HG03060 (cell line): ENCODE results near the gene GUCA2B.

Experiments
- ATAC-seq: cut with Tn5 transposase; IDR thresholded peaks from one replicate; pipeline ENCODE4 v1.9.1; 2021; ENCODE audit warnings: low read depth, moderate number of reproducible peaks; ENCODE audit not compliant: unreplicated experiment

GUCA2B gene

DNA sequence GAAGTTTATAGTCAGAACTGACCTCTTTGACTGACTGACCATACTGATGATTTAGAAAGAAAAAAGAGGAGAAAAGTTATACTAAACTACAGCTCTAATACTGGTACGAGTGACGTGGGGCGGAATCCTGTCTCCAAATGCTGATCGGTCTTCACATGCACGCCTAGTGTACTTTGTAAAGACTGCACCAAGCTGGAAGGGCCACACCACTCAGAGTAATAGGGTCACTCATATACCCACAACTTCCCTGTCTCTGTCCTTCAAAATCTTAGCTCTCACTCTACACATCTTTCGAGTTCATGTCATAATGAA, 30.7 kb downstream of the GUCA2B start:
- ATAC-seq, result no peak

DNA sequence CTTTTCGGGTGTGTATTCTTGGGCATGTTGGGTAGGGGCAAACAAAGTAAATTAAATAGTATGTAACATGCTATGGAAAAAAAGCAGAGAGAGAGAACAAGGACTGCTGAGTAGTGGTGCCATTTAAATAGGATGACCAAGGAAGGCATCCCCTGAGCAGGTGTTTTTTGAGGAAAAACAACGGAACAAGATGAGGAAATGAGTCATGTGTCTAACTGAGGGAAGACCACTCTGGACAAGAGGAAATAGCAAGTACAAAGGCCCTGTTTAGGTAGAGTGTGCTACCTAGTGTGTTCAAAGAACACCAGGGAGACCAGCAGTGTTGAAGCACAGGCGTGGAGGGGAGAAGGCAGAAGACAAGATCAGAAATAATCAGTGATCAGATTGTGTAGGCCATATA, 31.4 kb downstream of the GUCA2B start:
- ATAC-seq, result no peak

DNA sequence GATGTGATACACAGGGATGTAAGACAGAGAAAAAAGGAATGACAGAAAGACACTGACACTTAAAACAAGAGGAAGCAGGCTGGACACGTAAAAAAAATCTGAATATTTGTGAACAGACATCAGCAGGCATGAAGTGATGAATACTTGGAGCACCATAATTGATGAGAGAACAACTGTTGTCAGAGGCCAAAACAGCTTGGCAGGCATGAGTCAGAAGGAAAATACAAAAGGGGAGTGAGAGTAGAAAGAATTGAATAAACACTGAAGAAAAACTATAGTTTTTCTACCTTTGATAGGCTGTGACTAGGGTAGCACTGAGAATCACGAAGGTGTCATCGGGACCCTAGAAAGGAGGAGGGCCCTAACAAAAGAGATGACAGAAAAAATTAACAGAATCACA, 32.9 kb downstream of the GUCA2B start:
- no peak for ATAC-seq

GRCh38 chr1:42189931-42190853, 37.0 kb downstream of the GUCA2B start:
- ATAC-seq, result no peak

DNA sequence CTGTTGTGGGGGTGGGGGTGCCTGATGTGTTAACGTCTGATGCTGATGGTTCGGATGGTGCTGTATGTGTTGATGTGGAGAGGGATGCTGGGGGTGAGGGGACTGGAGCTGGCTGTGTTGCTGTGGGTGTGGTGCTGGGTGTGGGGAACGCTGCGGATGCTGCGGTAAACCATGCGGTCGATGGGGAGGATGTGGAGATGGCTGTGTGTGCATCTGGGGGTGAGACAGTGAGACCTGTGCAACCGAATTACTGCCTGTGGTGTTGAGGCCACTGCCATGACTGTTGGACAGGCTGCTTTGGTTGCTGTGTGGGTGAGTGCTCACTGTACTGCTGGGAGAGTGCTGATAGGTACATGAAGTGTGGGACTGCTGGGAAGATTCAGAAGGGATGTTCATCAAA, 38.1 kb downstream of the GUCA2B start:
- ATAC-seq, result no peak

- ATAC-seq, result no peak
Observed at GRCh38 chr1:42192106-42192505, 38.9 kb downstream of the GUCA2B start.

DNA sequence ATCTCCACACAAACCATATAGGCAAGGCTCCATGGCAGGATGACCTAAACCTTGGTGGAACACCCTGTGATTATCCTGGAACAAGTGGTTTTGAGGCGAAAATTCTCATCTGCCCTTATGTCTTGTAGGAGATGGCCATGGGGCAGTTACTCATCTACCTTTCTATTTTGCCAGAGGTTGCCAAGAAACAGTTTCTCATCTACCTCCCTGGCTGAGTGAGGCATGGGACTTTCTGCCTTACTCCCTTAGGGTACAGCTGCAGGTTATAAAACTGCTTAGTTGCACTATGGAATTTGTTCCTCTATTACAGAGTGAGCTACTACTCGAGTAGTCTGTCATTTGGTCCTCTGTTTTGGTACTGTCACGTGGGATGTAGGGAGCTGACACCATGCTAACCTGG, 42.6 kb downstream of the GUCA2B start:
- no peak for ATAC-seq

DNA sequence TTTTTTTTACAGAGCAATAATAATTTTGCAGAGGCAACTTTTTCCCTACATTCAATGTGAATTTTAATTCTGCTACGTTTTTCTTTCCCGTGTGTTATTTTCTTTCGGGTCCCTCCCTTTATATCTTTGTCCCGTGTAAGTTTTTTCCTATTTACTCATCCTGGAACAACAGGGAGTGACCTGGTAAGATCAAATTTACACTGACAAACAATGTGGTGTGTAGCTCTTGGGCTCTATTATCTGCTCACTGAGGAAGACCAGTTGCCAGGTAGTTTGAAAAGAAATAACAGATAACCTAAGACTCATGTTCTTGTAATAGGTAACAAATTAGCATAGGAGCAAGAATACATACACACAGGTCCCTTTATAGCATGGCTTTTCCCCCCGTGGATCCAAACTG, 45.0 kb downstream of the GUCA2B start:
- ATAC-seq, result no peak

- ATAC-seq, result no peak
Observed at GRCh38 chr1:42201986-42202385, 48.8 kb downstream of the GUCA2B start.
